ENCODE data around the gene AMBRA1. TPM values are rescaled to one million over a fixed set of nuclear protein-coding genes. Genes with fewer than 3 reads are reported as not detected.

The AMBRA1 gene
- total RNA-seq, 3 donors from 2014 or later, result 32.5 to 38.9 (median 34.1) TPM

DNA sequence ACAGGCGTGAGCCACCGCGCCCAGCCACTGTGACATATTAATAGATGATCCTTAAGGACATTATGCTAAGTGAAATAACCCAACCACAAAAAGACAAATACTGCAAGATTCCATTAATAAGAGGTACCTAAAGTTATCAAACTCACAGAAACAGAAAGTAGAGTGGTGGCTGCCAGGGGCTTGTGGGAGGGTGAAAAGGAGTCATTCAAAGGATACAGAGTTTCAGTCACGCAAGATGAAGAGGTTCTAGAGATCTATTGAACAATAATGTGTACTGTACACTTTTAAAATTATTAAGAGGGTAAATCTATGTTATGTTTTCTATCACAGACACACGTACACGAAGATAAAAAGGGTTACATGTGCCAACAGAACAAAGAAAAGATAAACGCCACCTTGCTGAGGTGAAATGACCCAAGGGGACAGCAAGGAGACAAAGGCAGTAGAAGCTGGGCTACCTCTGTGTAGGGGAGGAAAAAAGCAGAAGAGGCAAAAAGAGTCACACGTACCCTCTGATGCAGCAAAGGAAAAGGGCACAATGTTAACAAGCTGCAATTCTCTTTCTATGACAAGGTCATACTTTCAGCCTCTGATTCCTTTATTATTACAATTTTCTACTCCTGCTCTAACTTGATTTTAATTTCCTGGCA, 65.3 kb downstream of the AMBRA1 start:
- TF ChIP-seq CTCF (IDR thresholded peaks at IDR 0.05) (no peak), POLR2A (IDR thresholded peaks at IDR 0.05) (no peak)
- Histone ChIP-seq H3K27ac (no peak overlapping the region), H3K36me3 (no peaks in the 10 kb centered on the region), H3K27me3 (no peaks in the 10 kb centered on the region), H3K4me3 (no peak overlapping the region), H3K4me1 (no peaks in the 10 kb centered on the region), H3K9me3 (no peaks in the 10 kb centered on the region)
- no peak for DNase-seq (ENCODE audit: low spot score in 2 of 2)
- intact Hi-C loops (cut with DNase I; ENCODE audit: low total_unique reads), result no loop called here

DNA sequence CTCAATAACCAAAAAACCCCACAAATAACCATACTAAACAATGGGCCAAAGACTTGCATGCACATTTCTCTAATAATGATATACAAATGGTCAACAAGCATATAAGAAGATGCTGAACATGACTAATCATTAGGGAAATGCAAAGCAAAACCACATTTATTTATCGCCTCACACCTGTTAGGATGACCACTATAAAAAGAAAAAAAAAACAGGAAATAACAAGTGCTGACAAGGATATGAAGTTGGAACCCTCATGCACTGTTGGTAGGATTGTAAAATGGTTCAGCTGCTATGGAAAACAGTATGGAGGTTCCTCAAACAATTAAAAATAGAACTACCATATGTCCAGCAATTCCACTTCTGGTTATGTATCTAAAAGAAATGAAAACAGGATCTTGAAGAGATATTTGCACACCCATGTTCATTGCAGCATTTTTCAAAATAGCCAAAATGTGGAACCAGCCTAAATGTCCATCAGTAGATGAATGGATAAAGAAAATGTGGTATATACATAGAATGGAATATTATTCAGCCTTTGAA, 66.2 kb downstream of the AMBRA1 start:
- Histone ChIP-seq H3K4me3 (no peak overlapping the region), H3K27ac (no peak overlapping the region), H3K9me3 (no peaks in the 10 kb centered on the region), H3K27me3 (no peaks in the 10 kb centered on the region), H3K4me1 (no peaks in the 10 kb centered on the region), H3K36me3 (no peaks in the 10 kb centered on the region)
- DNase-seq (ENCODE audit: low spot score in 2 of 2), result no peak
- intact Hi-C loops (cut with DNase I; ENCODE audit: low total_unique reads), result no loop called here
- TF ChIP-seq POLR2AphosphoS5 (IDR thresholded peaks at IDR 0.05) (no peak), POLR2A (IDR thresholded peaks at IDR 0.05) (no peak), CTCF (IDR thresholded peaks at IDR 0.05) (no peak)

DNA sequence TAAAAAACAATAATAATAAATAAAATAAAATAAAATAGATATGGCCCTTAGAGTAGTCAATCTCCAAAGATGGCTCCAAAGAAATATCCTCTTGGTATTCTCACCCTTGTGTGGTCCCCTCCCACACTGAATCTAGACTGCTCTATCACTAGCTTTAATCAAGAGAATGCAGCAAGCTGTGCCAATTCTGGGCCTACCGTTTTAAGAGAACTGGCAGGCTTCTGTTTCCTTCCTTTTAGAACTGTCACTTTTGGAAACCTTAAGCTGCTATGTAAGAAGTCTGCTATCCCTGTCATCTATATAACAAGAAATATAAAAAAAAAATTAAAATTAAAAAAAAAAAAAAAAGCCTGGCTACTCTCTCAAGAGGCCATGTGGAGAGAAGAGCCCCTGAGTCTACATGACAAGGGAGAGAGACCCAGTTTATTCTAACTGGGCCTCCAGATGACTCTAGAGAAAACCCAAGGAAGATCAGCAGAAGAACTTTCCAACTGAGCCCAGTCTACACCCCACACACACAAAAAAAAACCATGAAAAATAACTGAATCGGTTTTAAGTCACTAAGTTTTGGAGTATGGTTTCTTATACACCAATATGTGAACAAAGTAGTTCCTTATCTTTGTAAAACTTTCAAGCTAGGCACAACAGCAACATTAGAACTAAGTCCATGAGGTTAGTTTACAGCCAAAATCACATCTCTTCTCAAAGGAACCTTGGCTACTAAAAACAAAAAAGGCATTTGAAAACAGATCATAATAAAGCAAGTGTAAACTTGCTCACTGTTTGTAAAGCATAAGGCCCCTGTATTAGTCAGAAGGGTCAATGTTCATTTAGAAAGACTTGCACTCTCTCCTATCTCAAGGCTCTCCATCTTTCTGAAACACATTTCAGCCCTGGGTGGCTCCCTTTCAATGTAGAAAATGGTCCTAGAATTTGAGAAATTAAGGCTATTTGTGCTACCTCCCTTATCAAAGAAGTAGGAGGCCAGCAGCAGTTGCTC, 67.3 kb downstream of the AMBRA1 start:
- H3K9me3 ChIP-seq, result no peaks in the 10 kb centered on the region
- no peaks in the 10 kb centered on the region for H3K36me3 ChIP-seq
- H3K4me1 ChIP-seq, result peaks cover 0 to 2% of the 10 kb centered on the region in 2 donors
- no peak for TF ChIP-seq POLR2AphosphoS5 (IDR thresholded peaks at IDR 0.05)
- no peak for TF ChIP-seq CTCF (IDR thresholded peaks at IDR 0.05)
- TF ChIP-seq POLR2A (IDR thresholded peaks at IDR 0.05), result no peak
- H3K27ac ChIP-seq, result no peak overlapping the region
- no peak overlapping the region for H3K4me3 ChIP-seq
- DNase-seq (ENCODE audit: low spot score in 2 of 2), result no peak
- H3K27me3 ChIP-seq, result no peaks in the 10 kb centered on the region
- intact Hi-C loops (cut with DNase I; ENCODE audit: low total_unique reads), result no loop called here

DNA sequence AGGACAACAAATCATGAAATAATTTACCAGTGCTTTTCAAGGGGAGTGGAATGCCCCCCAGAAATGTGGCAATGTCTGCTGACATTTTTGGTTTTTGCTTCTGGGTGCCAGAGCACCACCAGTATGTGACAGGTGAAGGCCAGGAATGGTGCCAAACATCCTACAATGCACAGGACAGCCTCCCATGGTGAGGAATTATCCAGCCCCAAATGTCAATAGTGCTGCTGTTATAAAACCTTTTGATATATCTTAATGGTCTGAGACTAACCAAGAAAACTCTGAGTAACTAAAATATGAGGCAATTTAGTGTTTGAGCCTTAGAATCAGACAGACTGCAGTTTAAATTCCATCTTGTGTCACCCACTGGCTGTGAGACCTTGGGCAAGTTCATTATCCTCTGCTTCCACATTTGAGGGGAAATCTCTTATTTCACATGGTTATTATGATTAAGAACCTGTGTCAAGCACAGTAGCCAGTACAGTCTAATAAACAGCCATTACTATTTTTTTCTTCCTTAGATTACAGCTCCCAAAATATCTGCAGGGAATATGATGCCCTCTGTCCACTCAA, 69.5 kb downstream of the AMBRA1 start:
- TF ChIP-seq POLR2AphosphoS5 (IDR thresholded peaks at IDR 0.05) (no peak), POLR2A (IDR thresholded peaks at IDR 0.05) (no peak), CTCF (IDR thresholded peaks at IDR 0.05) (no peak)
- no peak for DNase-seq (ENCODE audit: low spot score in 2 of 2)
- Histone ChIP-seq H3K36me3 (no peaks in the 10 kb centered on the region), H3K4me1 (peaks cover 0 to 9% of the 10 kb centered on the region in 2 donors), H3K27ac (no peak overlapping the region), H3K27me3 (no peaks in the 10 kb centered on the region), H3K4me3 (no peak overlapping the region), H3K9me3 (no peaks in the 10 kb centered on the region)
- intact Hi-C loops (cut with DNase I; ENCODE audit: low total_unique reads), result no loop called here

Measured in breast epithelium (tissue), 4 donors.